DOHH2 (cell line): ENCODE data around the gene IL22.

ENCODE experiments used
- H3F3A ChIP-seq: fragments of 200-600 bp; sonication (generic), shearing (Covaris generic); 2 replicates; pipeline ENCODE4 v1.6.0; 2016; ENCODE audit warnings: antibody characterized with exemption, mild to moderate bottlenecking; ENCODE audit not compliant: control insufficient read depth, insufficient read depth
- H3K27ac ChIP-seq: fragments of 200-600 bp; sonication (generic); 2 replicates; pipeline ENCODE4 v1.5.1; 2014; ENCODE audit warnings: low read depth, mild to moderate bottlenecking, low read length, moderate library complexity
- H3K27me3 ChIP-seq: fragments of 200-600 bp; sonication (generic); 2 replicates; pipeline ENCODE4 v1.6.1; 2014; ENCODE audit warnings: mild to moderate bottlenecking, low read length, mixed read lengths; ENCODE audit not compliant: control insufficient read depth
- H3K36me3 ChIP-seq: fragments of 200-600 bp; sonication (generic); 2 replicates; pipeline ENCODE4 v1.6.1; 2014; ENCODE audit warnings: mild to moderate bottlenecking, low read length, moderate library complexity, mixed read lengths; ENCODE audit not compliant: control insufficient read depth
- H3K4me1 ChIP-seq: fragments of 200-600 bp; sonication (generic); 2 replicates; pipeline ENCODE4 v1.6.1; 2014; ENCODE audit warnings: mild to moderate bottlenecking, low read length, mixed read lengths; ENCODE audit not compliant: control insufficient read depth
- H3K4me2 ChIP-seq: fragments of 200-600 bp; sonication (generic); 2 replicates; pipeline ENCODE4 v1.6.0; 2014; ENCODE audit warnings: mild to moderate bottlenecking, low read length, moderate library complexity
- H3K4me3 ChIP-seq: fragments of 200-600 bp; sonication (generic); 2 replicates; pipeline ENCODE4 v1.5.1; 2014; ENCODE audit warnings: mild to moderate bottlenecking, low read length, mixed read lengths
- H3K79me2 ChIP-seq: fragments of 200-600 bp; sonication (generic); 2 replicates; pipeline ENCODE4 v1.6.1; 2014; ENCODE audit warnings: mild to moderate bottlenecking, low read length, mixed read lengths; ENCODE audit not compliant: control insufficient read depth
- H3K9me2 ChIP-seq: fragments of 200-600 bp; sonication (generic); replicated peaks from 2 replicates; pipeline ENCODE4 v1.6.1; 2014; ENCODE audit warnings: mild to moderate bottlenecking, low read length, mixed read lengths; ENCODE audit not compliant: control insufficient read depth
- H3K9me3 ChIP-seq: fragments of 200-600 bp; sonication (generic); 2 replicates; pipeline ENCODE4 v1.6.1; 2014; ENCODE audit warnings: antibody characterized with exemption, low read length, mixed read lengths; ENCODE audit not compliant: control insufficient read depth, insufficient read depth
- H4K20me1 ChIP-seq: fragments of 200-600 bp; sonication (generic); 2 replicates; pipeline ENCODE4 v1.6.0; 2014; ENCODE audit warnings: low read depth, mild to moderate bottlenecking, antibody characterized with exemption, low read length, moderate library complexity; ENCODE audit not compliant: control insufficient read depth, insufficient read depth
- CTCF ChIP-seq: fragments of 200-600 bp; sonication (generic); IDR thresholded peaks from one replicate; pipeline ENCODE4 v1.5.1; 2014; ENCODE audit warnings: antibody characterized with exemption, mild to moderate bottlenecking, low read depth, low read length; ENCODE audit not compliant: poor library complexity, severe bottlenecking
- EZH2phosphoT487 ChIP-seq: fragments of 200-600 bp; sonication (generic); IDR thresholded peaks from 2 replicates; pipeline ENCODE4 v1.6.1; 2017; ENCODE audit warnings: borderline replicate concordance, mild to moderate bottlenecking, antibody characterized with exemption, low read length, moderate library complexity, mixed read lengths

Gene IL22

GRCh38 chr12:68292151-68292943 is 38.9 kb upstream of the IL22 start:
- Histone ChIP-seq H4K20me1 (no peaks in the 10 kb centered on the region), H3K4me1 (no peaks in the 10 kb centered on the region)

GRCh38 chr12:68291396-68292036 is 38.1 kb upstream of the IL22 start:
- H4K20me1 ChIP-seq = no peaks in the 10 kb centered on the region

More at GRCh38 chr12:68292151-68292943, 38.9 kb upstream of the IL22 start:
- Histone ChIP-seq H3K4me2 (no peak overlapping the region), H3K27ac (no peak overlapping the region), H3K27me3 (no peaks in the 10 kb centered on the region), H3K9me2 (no peaks in the 10 kb centered on the region), H3K79me2 (no peaks in the 10 kb centered on the region), H3K4me3 (no peak overlapping the region), H3F3A (no peaks in the 10 kb centered on the region), H3K36me3 (no peaks in the 10 kb centered on the region; the same call in 1 of the 2 replicates), H3K9me3 (no peaks in the 10 kb centered on the region)
- TF ChIP-seq CTCF = no peak
- no peak for TF ChIP-seq EZH2phosphoT487

GRCh38 chr12:68290126-68290525 is 36.7 kb upstream of the IL22 start:
- Histone ChIP-seq H3K4me2 (no peak overlapping the region), H3K36me3 (no peaks in the 10 kb centered on the region; the same call in 1 of the 2 replicates), H3K9me3 (no peaks in the 10 kb centered on the region), H3K27me3 (no peaks in the 10 kb centered on the region), H3F3A (no peaks in the 10 kb centered on the region), H3K9me2 (no peaks in the 10 kb centered on the region), H3K79me2 (no peaks in the 10 kb centered on the region), H4K20me1 (no peaks in the 10 kb centered on the region), H3K4me1 (no peaks in the 10 kb centered on the region), H3K4me3 (no peak overlapping the region), H3K27ac (no peak overlapping the region)
- no peak for TF ChIP-seq EZH2phosphoT487
- no peak for TF ChIP-seq CTCF

More at GRCh38 chr12:68291396-68292036, 38.1 kb upstream of the IL22 start:
- H3F3A ChIP-seq = no peaks in the 10 kb centered on the region
- H3K79me2 ChIP-seq = no peaks in the 10 kb centered on the region
- no peaks in the 10 kb centered on the region for H3K4me1 ChIP-seq
- no peaks in the 10 kb centered on the region; the same call in 1 of the 2 replicates for H3K36me3 ChIP-seq
- H3K4me3 ChIP-seq = no peak overlapping the region
- H3K27me3 ChIP-seq = no peaks in the 10 kb centered on the region
- H3K4me2 ChIP-seq = no peak overlapping the region
- TF ChIP-seq EZH2phosphoT487 (no peak), CTCF (no peak)
- no peaks in the 10 kb centered on the region for H3K9me2 ChIP-seq
- H3K9me3 ChIP-seq = no peaks in the 10 kb centered on the region
- H3K27ac ChIP-seq = no peak overlapping the region
